IPS DF 6.9 (cell line): ENCODE results near the gene BRAT1.

Experiments
- DNase-seq: peaks from one replicate; pipeline ENCODE4 v3.0.0-alpha.2; 2013; ENCODE audit warnings: low read depth, low spot score
- H3K27ac ChIP-seq: one replicate; pipeline ENCODE4 v1.5.1; 2013; ENCODE audit warnings: low read length, control low read depth
- H3K27me3 ChIP-seq: 2 replicates; pipeline ENCODE4 v1.6.1; 2013; ENCODE audit warnings: mild to moderate bottlenecking, low read length; ENCODE audit not compliant: control insufficient read depth, insufficient read depth
- H3K36me3 ChIP-seq: 2 replicates; pipeline ENCODE4 v1.6.1; 2013; ENCODE audit warnings: low read length; ENCODE audit not compliant: control insufficient read depth, insufficient read depth
- H3K4me1 ChIP-seq: 2 replicates; pipeline ENCODE4 v1.6.1; 2013; ENCODE audit warnings: low read length; ENCODE audit not compliant: control insufficient read depth, insufficient read depth
- H3K4me3 ChIP-seq: 2 replicates; pipeline ENCODE4 v1.5.1; 2013; ENCODE audit warnings: mild to moderate bottlenecking, low read length
- H3K9me3 ChIP-seq: 2 replicates; pipeline ENCODE4 v1.6.1; 2013; ENCODE audit warnings: low read length, inconsistent platforms; ENCODE audit not compliant: control insufficient read depth, insufficient read depth
- WGBS: extraction: QIAGEN DNeasy Blood & Tissue Kit; methylation state at CpG from one replicate; pipeline ENCODE4 v1.1.7; 2013; ENCODE audit warnings: mixed read lengths, missing lambda C conversion rate; ENCODE audit not compliant: insufficient read length, insufficient coverage; 5-methylcytosine and 5-hydroxymethylcytosine counted together

The BRAT1 gene

DNA sequence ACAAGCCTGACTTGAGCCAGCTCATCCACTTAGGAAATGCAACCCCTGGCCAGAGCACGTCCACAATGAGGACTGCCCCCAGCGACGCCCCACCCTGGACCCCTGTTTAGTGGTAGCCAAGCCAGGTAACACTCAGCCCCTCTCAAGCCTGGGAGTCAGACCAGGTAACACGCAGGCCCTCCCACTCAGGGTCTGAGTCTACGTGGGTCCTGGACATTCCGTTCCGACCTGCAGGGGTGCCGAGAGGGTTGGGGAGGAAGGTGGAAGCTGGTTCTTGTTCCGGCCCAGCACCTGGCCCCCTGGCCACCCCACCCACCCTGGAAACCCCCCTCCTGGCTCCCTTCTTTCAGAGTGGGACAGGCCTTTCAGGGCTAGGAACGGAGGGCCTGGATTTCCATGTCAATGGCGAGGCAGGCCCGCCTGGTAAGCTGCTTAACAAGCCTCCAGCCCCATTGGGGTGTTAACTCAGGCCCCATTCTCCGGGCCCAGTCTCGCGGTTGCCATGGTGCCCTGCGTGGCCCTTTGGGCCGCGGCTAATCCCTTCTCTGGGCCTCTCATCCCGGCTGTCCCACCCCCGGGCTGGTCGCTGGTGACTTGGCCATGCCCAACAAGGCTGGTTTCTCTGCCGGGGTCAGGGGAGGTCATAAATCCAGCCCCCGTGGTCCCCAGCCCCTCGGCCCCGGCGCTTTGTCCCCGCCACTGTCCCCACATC is 55.4 kb downstream of the BRAT1 start:
- Histone ChIP-seq H3K27ac (no peak overlapping the region), H3K4me1 (peaks cover 14% of the 10 kb centered on the region), H3K4me3 (no peak overlapping the region), H3K36me3 (no peaks in the 10 kb centered on the region), H3K27me3 (no peaks in the 10 kb centered on the region), H3K9me3 (no peaks in the 10 kb centered on the region; the same call in 1 of the 2 replicates)
- DNase-seq, result no peak
- no CpG with 5 or more reads among the region's 27 CpGs for WGBS

DNA sequence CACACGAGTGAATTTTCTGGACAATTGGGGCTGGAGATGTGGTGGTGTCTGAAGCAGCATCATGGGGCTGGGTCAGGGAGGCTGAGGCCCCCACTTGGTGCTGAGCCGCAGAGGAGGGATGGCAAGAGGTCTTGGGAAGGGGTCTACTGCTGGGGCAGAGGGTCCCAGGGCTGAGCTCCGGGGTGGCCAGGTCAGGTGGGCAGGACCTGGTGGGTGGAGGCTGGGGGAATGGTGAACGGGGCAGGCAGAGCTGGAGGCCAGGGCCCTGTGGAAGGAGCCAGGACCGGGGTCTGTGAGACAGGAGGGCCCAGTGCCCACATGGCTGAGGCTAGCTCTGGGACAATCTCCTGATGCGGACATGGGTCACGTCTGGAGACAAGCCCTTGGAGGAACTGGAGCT is 56.1 kb downstream of the BRAT1 start:
- H3K27me3 ChIP-seq, result no peaks in the 10 kb centered on the region
- H3K27ac ChIP-seq, result no peak overlapping the region
- H3K36me3 ChIP-seq, result no peaks in the 10 kb centered on the region
- H3K9me3 ChIP-seq, result no peaks in the 10 kb centered on the region; the same call in 1 of the 2 replicates
- DNase-seq, result no peak
- peaks cover 14% of the 10 kb centered on the region for H3K4me1 ChIP-seq
- no CpG with 5 or more reads among the region's 7 CpGs for WGBS
- no peak overlapping the region for H3K4me3 ChIP-seq

DNA sequence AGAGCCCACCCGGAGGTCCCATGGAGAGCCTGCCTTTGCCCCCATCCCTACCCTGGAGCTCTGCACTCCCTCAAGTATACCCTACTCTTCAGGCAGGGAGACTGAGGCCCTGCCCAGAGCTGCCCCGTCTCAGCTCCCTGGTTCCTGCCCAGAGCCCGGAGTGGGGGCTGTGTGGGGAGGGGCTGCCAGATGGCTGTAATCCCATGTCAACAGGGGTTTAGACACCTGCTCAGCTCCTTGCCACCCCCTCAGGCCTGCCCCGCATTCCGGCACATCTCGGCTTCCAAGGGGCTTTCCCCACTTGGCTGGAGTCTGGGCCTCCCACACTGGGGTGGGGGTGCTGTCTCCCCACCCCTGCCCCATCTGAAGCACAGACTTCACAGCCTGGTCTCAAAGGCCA is 56.6 kb downstream of the BRAT1 start:
- Histone ChIP-seq H3K36me3 (no peaks in the 10 kb centered on the region), H3K9me3 (no peaks in the 10 kb centered on the region; the same call in 1 of the 2 replicates), H3K4me3 (no peak overlapping the region), H3K27ac (no peak overlapping the region), H3K27me3 (no peaks in the 10 kb centered on the region), H3K4me1 (peaks cover 14% of the 10 kb centered on the region)
- WGBS, result no CpG with 5 or more reads among the region's 6 CpGs
- no peak for DNase-seq

DNA sequence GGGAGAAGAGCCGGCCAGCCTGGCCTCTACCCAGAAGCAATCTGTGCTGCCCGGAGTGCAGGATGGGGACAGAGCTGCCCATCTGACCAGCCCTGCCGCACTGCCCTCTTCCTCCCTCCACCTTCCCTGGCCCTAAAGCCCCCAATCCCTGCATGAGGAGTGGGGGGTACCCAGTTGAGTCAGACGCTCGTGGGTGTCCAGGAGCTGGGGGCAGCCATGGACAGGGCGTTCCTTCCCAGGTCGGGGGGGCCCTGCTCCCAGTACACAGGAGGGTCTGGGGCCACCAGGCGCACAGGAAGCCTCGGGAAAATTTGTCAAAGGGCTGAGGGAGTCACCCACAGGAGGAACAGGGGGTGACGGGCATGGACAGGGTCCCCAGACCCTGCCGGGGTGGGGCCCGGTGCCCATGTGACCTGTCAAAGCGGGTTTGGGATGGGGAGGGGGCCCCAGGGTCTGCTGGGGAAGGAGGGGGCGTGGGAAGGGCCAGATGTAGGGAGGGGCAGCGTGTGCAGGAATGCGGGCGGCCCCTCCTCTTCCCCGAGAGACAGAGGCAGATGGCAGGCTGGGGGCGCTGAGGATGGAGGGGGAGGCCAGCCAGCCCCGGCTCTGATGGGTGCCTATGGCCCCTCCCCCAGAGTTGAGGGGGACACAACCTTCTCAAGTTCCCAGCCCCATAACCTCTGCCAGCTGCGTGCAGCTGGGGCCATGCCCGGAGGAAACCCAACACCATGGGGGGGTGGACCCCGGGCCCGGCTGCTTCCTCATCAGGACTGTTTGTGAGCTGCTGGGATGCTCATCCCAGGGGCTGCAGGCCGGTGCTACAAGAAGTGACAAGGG is 57.6 kb downstream of the BRAT1 start:
- no peaks in the 10 kb centered on the region; the same call in 1 of the 2 replicates for H3K9me3 ChIP-seq
- H3K27ac ChIP-seq, result no peak overlapping the region
- peaks cover 15% of the 10 kb centered on the region for H3K4me1 ChIP-seq
- no CpG with 5 or more reads among the region's 25 CpGs for WGBS
- DNase-seq, result no peak
- H3K36me3 ChIP-seq, result no peaks in the 10 kb centered on the region
- H3K27me3 ChIP-seq, result no peaks in the 10 kb centered on the region
- H3K4me3 ChIP-seq, result no peak overlapping the region

DNA sequence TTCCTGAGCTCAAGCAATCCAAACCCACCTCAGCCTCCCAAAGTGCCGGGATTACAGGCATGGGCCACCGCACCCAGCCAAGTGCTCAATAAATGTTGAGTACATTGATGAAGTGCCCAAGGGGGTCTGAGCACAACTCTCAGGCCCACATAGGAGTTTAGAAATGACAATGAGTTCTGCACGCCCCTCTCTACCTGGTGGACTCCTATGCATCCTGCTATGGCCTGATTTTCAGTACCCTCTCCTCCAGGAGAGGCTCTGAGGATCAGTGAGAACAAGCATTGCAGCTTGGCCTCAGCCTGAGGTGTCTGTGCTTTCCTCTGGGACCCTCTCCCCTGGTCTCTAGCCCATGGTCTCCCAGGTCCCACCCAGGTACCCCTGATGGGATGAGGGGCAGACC is 58.3 kb downstream of the BRAT1 start:
- Histone ChIP-seq H3K27ac (no peak overlapping the region), H3K36me3 (no peaks in the 10 kb centered on the region), H3K4me3 (no peak overlapping the region), H3K9me3 (no peaks in the 10 kb centered on the region; the same call in 1 of the 2 replicates), H3K27me3 (no peaks in the 10 kb centered on the region), H3K4me1 (peaks cover 15% of the 10 kb centered on the region)
- no peak for DNase-seq
- no CpG with 5 or more reads among the region's 3 CpGs for WGBS

DNA sequence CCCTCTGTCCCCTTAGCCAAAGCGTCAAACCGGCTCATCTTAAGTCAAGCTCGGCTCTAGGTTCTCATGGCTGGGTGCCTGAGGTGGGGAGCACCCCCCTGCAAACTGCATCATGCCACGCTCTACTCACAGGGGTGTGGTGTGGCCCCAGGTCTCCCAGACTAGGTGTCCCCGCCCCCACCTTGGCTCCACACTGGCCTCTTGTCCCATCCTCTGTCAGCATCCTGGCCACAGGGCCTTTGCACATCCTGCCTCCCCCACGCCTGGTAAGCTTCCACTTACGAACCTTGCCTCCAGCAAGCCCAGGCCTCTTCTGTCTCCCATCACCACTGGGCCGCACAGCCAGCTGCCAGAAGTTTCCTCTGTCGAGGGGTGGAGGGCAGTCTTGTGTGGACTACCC is 58.9 kb downstream of the BRAT1 start:
- H3K4me1 ChIP-seq, result peaks cover 15% of the 10 kb centered on the region
- WGBS, result no CpG with 5 or more reads among the region's 9 CpGs
- no peaks in the 10 kb centered on the region for H3K36me3 ChIP-seq
- no peak for DNase-seq
- H3K9me3 ChIP-seq, result no peaks in the 10 kb centered on the region; the same call in 1 of the 2 replicates
- no peak overlapping the region for H3K27ac ChIP-seq
- no peak overlapping the region for H3K4me3 ChIP-seq
- no peaks in the 10 kb centered on the region for H3K27me3 ChIP-seq

DNA sequence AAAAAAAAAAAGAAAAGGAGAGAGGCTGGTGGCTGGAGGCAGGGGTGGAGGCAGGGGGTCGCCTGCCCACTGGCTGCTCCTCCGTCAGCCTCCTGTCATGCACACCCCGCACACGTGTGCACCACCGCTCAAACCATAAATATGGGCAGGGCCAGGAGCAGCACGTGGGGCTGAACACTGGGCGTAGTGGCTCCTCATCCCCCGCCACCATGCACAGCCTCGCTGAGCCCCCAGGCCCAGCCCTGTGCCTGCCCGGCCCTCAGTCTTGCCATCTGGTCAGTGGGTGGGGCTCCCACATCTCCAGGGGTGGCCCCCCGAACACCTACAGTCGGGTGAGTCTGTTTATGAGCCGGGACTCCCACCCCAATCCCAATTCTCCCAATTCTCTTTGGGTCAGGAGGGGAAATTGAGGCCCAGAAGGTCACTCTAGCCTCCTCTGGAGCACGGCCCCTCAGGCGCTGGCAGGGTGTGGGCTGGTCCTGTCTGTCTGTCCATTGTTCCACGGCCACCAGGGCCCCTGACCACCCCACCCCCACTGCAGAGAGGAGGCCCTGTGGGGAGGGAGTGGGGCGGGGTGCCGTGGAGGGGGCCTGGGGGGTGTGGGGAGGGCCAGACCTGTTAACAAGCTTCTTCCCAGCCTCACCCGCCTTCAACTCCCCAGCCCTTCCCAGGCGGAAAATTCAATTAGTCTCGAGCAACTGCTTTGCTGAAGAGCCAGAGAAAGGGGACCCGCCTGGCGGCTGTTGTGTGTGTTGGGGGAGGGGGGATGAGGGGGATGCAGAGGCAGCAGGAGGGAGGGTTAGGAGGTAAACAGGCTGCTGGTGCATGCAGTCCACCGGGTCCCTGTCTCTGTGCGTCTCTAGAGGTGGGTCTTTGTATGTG is 59.7 kb downstream of the BRAT1 start:
- DNase-seq, result no peak
- Histone ChIP-seq H3K9me3 (no peaks in the 10 kb centered on the region; the same call in 1 of the 2 replicates), H3K27ac (no peak overlapping the region), H3K4me1 (peaks cover 15% of the 10 kb centered on the region), H3K4me3 (no peak overlapping the region), H3K36me3 (no peaks in the 10 kb centered on the region), H3K27me3 (no peaks in the 10 kb centered on the region)
- WGBS, result no CpG with 5 or more reads among the region's 25 CpGs

DNA sequence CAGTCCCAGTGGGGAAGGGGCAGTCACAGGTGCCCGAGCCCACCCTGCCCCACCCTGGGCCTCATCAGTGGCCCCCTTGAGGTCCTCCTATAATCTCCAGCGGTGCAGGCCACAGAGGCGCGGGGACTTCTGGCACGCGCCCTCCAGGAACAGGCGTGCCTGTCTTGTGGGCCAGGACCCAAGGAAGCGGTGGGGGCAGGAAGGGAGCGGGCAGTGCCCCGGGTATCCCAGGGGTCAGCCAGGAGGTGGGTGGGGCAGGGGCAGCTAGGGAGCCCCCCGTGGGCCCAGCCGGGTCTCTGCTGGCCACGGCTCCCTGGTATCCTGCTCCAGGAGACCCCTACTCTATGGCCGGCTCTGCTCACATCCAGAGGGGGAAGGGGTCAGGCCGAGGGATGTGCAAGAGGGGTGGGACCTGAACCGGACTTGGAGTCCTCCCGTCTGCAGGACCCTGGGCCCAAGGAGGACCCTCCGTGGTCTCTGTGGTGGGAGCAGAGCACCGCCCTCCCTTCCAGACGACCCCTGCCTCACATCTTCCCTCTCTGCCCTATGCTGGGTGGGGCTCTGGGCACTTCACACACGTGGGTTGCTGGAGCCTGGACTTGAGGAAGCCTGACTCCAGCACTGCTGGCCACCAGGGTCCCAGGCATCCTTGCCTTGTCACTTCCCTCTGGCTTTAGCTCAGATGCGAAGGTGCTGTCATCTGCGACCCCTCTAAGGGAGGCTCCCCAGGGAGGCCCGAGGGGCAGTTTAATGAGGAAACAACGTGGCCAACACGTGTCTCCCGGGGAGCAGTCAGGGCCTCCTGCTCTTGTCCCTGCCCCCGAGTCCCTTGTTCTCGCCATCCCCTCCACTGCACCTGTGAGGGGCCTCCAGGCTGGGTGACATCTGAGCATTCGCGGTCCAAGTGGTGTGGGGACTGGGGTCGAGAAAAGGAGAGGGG is 60.9 kb downstream of the BRAT1 start:
- no peak overlapping the region for H3K27ac ChIP-seq
- no peaks in the 10 kb centered on the region for H3K36me3 ChIP-seq
- no peaks in the 10 kb centered on the region for H3K27me3 ChIP-seq
- no peaks in the 10 kb centered on the region; the same call in 1 of the 2 replicates for H3K9me3 ChIP-seq
- no CpG with 5 or more reads among the region's 32 CpGs for WGBS
- H3K4me1 ChIP-seq, result peaks cover 10% of the 10 kb centered on the region; the same call in 1 of the 2 replicates
- no peak overlapping the region for H3K4me3 ChIP-seq
- DNase-seq, result no peak

DNA sequence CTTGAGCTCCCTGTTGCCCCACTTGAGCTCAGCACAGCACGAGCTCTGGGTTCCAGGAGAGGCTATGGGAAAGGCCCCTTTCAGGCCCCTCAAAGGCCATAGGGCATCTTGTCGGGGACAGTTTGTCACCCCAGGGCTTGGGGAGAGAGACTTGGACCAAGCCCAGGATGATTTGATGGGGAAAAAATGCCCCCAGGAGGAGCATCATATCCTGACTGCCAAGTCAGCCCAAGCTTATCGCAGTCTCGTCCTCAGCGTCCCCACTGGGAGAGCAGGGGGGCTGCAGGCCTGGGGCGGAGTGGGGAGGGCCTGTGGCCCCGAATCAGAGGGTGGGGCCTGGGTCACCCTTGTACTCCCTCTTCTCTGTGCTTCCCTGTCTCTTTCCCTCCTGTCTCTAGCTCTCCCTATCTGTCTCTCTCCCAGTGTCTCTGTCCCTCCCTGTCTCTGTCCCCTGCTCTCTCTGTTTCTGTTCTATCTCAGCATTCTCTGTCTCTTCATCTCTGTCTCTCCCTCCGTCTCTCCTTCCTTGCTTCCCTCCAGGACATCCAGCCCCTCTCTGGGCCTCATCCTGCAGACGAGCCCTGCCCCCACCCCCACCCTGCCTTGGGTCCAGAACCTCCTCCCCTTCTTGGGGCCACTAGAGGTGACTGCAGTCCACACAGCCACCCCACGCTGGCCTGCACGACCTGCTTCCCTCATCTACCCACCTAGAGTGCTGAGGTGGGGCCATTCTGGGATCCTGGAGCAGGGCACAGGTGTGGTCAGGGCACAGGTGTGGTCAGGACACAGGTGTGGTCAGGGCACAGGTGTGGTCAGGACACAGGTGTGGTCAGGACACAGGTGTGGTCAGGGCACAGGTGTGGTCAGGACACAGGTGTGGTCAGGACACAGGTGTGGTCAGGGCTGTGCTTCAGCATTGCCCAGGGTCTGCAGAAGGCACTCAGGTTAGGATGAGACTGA is 61.8 kb downstream of the BRAT1 start:
- no peak overlapping the region for H3K27ac ChIP-seq
- no peak overlapping the region for H3K4me3 ChIP-seq
- no CpG with 5 or more reads among the region's 11 CpGs for WGBS
- no peak for DNase-seq
- no peaks in the 10 kb centered on the region for H3K36me3 ChIP-seq
- peaks cover 8% of the 10 kb centered on the region; the same call in 1 of the 2 replicates for H3K4me1 ChIP-seq
- no peaks in the 10 kb centered on the region for H3K27me3 ChIP-seq
- H3K9me3 ChIP-seq, result no peaks in the 10 kb centered on the region; the same call in 1 of the 2 replicates
